OCI-LY7 (cell line): ENCODE measurements around the gene GYG1. TPM values are rescaled to one million over a fixed set of nuclear protein-coding genes. Genes with fewer than 3 reads are reported as not detected.

ENCODE experiments used
- BruUV-seq: library from RNA; stranded (reverse); fragments of 400-500 nt; replicated peaks from 2 replicates; lab custom pipeline; 2021; lab: Mats Ljungman, UMichigan
- CTCF ChIA-PET: fragments of 300-600 bp; sonication (Branson Sonifier 250); formaldehyde crosslinking; loops from one replicate; lab custom pipeline; 2022; ENCODE audit warnings: antibody characterized with exemption; ENCODE audit not compliant: unreplicated experiment; lab: Charles Lee
- POLR2A ChIA-PET: fragments of 300-600 bp; sonication (Branson Sonifier 250); formaldehyde crosslinking; loops from one replicate; lab custom pipeline; 2022; ENCODE audit warnings: antibody characterized with exemption; lab: Charles Lee
- DNase-seq: peaks from one replicate; pipeline ENCODE4 v3.0.0-alpha.2; 2015; ENCODE audit warnings: low spot score
- H2AFZ ChIP-seq: fragments of 200-600 bp; sonication (generic), shearing (Covaris generic); 2 replicates; pipeline ENCODE4 v1.6.1; 2014; ENCODE audit warnings: mild to moderate bottlenecking, antibody characterized with exemption, low read length, moderate library complexity
- H3K27ac ChIP-seq: fragments of 200-600 bp; sonication (generic); 2 replicates; pipeline ENCODE4 v1.5.1; 2014; ENCODE audit warnings: mixed run types, low read depth, mild to moderate bottlenecking, moderate library complexity, low read length, inconsistent platforms; ENCODE audit not compliant: poor library complexity, severe bottlenecking
- H3K36me3 ChIP-seq: fragments of 200-600 bp; sonication (generic); 2 replicates; pipeline ENCODE4 v1.6.1; 2014; ENCODE audit warnings: mild to moderate bottlenecking, antibody characterized with exemption, low read length, moderate library complexity, mixed read lengths; ENCODE audit not compliant: insufficient read depth
- H3K4me1 ChIP-seq: fragments of 200-600 bp; sonication (generic); 2 replicates; pipeline ENCODE4 v1.5.1; 2014; ENCODE audit warnings: mild to moderate bottlenecking, low read length; ENCODE audit not compliant: insufficient read depth, poor library complexity, severe bottlenecking
- H3K4me2 ChIP-seq: fragments of 200-600 bp; sonication (generic); 2 replicates; pipeline ENCODE4 v1.6.1; 2014; ENCODE audit warnings: mild to moderate bottlenecking, low read length
- H3K4me3 ChIP-seq: fragments of 200-600 bp; sonication (generic); 2 replicates; pipeline ENCODE4 v1.5.1; 2014; ENCODE audit warnings: mild to moderate bottlenecking, low read depth, low read length; ENCODE audit not compliant: poor library complexity, severe bottlenecking
- H3K79me2 ChIP-seq: fragments of 200-600 bp; sonication (generic); 2 replicates; pipeline ENCODE4 v1.6.1; 2016; ENCODE audit warnings: low read depth, mild to moderate bottlenecking, low read length, moderate library complexity, mixed read lengths; ENCODE audit not compliant: insufficient read depth
- H3K9me2 ChIP-seq: fragments of 200-600 bp; sonication (generic); 2 replicates; pipeline ENCODE4 v1.6.1; 2016; ENCODE audit warnings: mild to moderate bottlenecking, low read length, mixed read lengths; ENCODE audit not compliant: insufficient read depth
- H3K9me3 ChIP-seq: fragments of 200-600 bp; sonication (generic); 2 replicates; pipeline ENCODE4 v1.6.1; 2014; ENCODE audit warnings: mild to moderate bottlenecking, mixed run types, low read length, mixed read lengths
- H4K20me1 ChIP-seq: fragments of 200-600 bp; sonication (generic); 2 replicates; pipeline ENCODE4 v1.6.1; 2014; ENCODE audit warnings: mild to moderate bottlenecking, antibody characterized with exemption, low read length, moderate library complexity, mixed read lengths; ENCODE audit not compliant: insufficient read depth
- EZH2phosphoT487 ChIP-seq: fragments of 200-600 bp; sonication (generic); IDR thresholded peaks from 2 replicates; pipeline ENCODE4 v1.6.1; 2018; ENCODE audit warnings: low read depth, borderline replicate concordance, mild to moderate bottlenecking, mixed run types, antibody characterized with exemption, low read length, moderate library complexity, mixed read lengths
- intact Hi-C: fragments of 100-400 bp; cut with micrococcal nuclease; formaldehyde crosslinking; loops from one replicate; pipeline ENCODE4 v1.10.0; 2022; ENCODE audit not compliant: unreplicated experiment
- total RNA-seq, 2 experiments: library from RNA; depleted of rRNA in 1 of 2; stranded (reverse); fragments of >200 nt in 1 of 2; shearing (Covaris generic) in 1 of 2; gene quantifications; 2 replicates each; pipeline ENCODE4 v1.2.3, GENCODE V29; 2014 to 2022
- TF ChIP-seq, protein P1 (sequence below): fragments of 200-600 bp; sonication (generic); conservative IDR thresholded peaks from 2 replicates; pipeline ENCODE4 v1.5.1; 2014; ENCODE audit warnings: mild to moderate bottlenecking, antibody characterized with exemption, low read length, moderate library complexity, mixed read lengths

GYG1 gene
- total RNA-seq, 2 experiments from 2014 or later = 11.5 to 53.6 TPM

DNA sequence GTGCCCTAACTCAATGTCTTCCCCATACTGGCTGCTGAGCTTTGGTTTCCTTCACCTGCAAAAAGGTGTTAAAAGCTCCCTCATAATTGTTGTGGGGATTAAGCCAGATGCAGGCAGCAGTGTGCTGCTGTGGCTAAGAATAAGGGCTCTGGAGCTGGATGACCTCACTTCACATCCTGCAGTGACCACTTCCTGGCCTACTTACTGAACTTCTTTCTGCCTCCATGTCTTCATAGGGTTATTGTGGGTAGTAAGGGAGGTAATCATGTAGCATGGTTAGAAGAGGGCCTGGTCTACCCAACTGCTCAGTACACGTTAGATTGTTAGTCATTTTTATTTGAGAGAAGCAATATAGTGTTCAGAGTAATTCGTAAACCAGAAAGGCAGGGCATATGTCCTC is 18.4 kb downstream of the GYG1 start:
- DNase-seq = no peak

DNA sequence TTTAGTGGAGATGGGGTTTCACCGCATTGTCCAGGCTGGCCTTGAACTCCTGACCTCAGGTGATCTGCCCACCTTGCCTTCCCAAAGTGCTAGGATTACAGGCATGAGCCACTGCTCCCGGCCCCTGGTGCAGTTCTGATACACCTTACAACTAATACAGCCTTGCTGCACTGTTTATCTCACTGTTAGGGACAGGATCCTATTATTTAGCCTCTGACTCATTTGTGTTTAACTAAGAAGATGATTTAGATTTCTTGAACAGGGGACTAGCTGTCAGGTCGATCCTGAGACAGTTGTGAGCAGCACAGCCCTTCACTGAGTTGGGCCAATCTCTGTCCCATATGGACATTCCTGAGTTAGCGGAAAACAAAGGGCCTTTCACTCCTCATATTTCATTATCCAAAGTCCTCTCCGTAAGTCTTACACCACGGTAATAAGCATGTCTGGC is 19.2 kb downstream of the GYG1 start:
- Histone ChIP-seq H3K4me3 (no peak overlapping the region), H3K9me3 (no peaks in the 10 kb centered on the region), H3K4me1 (no peaks in the 10 kb centered on the region), H3K27ac (no peak overlapping the region), H3K4me2 (no peak overlapping the region), H4K20me1 (no peaks in the 10 kb centered on the region), H2AFZ (no peak overlapping the region), H3K36me3 (peaks cover 56% of the 10 kb centered on the region), H3K9me2 (no peaks in the 10 kb centered on the region), H3K79me2 (no peaks in the 10 kb centered on the region)
- DNase-seq = no peak
- no TSS peak for BruUV-seq
- ChIA-PET POLR2A (no interaction called here), CTCF (no interaction called here)
- TF ChIP-seq, protein P1, sequence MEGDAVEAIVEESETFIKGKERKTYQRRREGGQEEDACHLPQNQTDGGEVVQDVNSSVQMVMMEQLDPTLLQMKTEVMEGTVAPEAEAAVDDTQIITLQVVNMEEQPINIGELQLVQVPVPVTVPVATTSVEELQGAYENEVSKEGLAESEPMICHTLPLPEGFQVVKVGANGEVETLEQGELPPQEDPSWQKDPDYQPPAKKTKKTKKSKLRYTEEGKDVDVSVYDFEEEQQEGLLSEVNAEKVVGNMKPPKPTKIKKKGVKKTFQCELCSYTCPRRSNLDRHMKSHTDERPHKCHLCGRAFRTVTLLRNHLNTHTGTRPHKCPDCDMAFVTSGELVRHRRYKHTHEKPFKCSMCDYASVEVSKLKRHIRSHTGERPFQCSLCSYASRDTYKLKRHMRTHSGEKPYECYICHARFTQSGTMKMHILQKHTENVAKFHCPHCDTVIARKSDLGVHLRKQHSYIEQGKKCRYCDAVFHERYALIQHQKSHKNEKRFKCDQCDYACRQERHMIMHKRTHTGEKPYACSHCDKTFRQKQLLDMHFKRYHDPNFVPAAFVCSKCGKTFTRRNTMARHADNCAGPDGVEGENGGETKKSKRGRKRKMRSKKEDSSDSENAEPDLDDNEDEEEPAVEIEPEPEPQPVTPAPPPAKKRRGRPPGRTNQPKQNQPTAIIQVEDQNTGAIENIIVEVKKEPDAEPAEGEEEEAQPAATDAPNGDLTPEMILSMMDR = no peak
- TF ChIP-seq EZH2phosphoT487 = no peak
- intact Hi-C loops = no loop called here

More for the DNA sequence above, 18.4 kb downstream of the GYG1 start:
- intact Hi-C loops = no loop called here
- no peak overlapping the region for H3K4me3 ChIP-seq
- BruUV-seq = no TSS peak
- peaks cover 53% of the 10 kb centered on the region for H3K36me3 ChIP-seq
- POLR2A ChIA-PET = interaction anchor here (0.6 to 0.9 kb wide), 2 partner anchors 10 to 18 kb away, joined by 3 to 5 read pairs; no protein-coding TSS in a partner anchor
- CTCF ChIA-PET = no interaction called here
- H3K9me2 ChIP-seq = no peaks in the 10 kb centered on the region
- no peak overlapping the region for H3K4me2 ChIP-seq
- no peaks in the 10 kb centered on the region for H4K20me1 ChIP-seq
- no peaks in the 10 kb centered on the region for H3K9me3 ChIP-seq
- no peak for TF ChIP-seq EZH2phosphoT487
- TF ChIP-seq, protein P1 = no peak
- H2AFZ ChIP-seq = no peak overlapping the region
- no peaks in the 10 kb centered on the region for H3K79me2 ChIP-seq
- no peak overlapping the region for H3K27ac ChIP-seq
- H3K4me1 ChIP-seq = no peaks in the 10 kb centered on the region

DNA sequence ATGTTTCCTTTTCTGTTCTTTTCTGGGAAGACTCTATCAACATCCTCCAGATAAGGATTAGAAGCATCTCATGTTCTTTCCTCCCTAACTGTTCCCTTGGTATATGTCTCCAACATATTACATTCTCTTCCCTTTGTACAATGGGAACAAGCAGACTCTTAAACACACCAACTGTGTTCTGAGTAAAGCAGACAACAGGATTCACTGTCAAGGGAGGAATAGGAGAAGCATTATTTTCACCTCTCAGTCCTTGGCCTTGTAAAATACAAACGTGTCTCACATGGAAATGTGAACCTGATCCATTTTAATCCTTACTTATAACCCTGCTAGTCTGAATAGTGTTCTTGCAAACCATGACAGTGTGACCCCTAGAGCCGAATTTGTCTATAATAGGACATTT is 19.6 kb downstream of the GYG1 start:
- DNase-seq = no peak
- H3K4me1 ChIP-seq = no peaks in the 10 kb centered on the region
- intact Hi-C loops = no loop called here
- H3K4me2 ChIP-seq = no peak overlapping the region
- TF ChIP-seq, protein P1 = no peak
- TF ChIP-seq EZH2phosphoT487 = no peak
- H4K20me1 ChIP-seq = no peaks in the 10 kb centered on the region
- no peaks in the 10 kb centered on the region for H3K79me2 ChIP-seq
- no TSS peak for BruUV-seq
- ChIA-PET CTCF (no interaction called here), POLR2A (no interaction called here)
- no peaks in the 10 kb centered on the region for H3K9me3 ChIP-seq
- no peak overlapping the region for H3K4me3 ChIP-seq
- no peak overlapping the region for H3K27ac ChIP-seq
- no peak overlapping the region for H2AFZ ChIP-seq
- H3K36me3 ChIP-seq = peaks cover 56% of the 10 kb centered on the region
- no peaks in the 10 kb centered on the region for H3K9me2 ChIP-seq
